GM21360 (cell line): ENCODE data around the gene SIN3B.

Experiments used
- ATAC-seq: cut with Tn5 transposase; IDR thresholded peaks from one replicate; pipeline ENCODE4 v1.9.1; 2021; ENCODE audit warnings: mild to moderate bottlenecking, moderate library complexity; ENCODE audit not compliant: unreplicated experiment

The SIN3B gene

DNA sequence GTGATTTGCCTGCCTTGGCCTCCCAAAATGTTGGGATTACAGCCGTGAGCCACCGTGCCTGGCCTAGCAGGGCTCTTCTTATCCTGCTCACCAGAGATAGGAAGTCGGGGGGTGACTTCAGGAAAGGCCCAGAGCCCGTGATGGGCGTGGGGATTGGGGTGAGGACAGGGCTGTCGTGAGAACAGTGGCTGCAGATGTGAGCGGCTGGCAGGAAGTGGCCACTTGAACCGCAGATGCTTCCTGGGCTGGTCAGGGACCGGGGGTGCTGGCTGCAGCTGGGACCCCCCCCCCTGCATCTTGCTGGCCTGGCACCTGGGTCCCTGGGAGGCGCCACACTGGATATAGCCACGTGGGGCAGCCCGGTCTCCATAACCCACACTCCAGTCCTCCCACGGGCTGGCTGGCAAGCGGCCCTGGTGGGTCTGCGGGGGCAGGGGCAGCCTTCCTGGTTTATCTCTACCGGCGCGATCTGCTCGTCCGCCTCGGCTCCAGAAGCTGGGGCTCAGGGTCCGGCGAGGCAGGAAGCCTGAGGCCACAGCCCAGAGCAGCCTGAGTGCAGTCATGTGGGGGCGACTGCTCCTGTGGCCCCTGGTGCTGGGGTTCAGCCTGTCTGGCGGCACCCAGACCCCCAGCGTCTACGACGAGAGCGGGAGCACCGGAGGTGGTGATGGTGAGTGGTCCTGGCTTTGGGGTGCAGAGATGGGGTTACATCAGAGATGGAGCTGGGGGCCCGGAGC, 59.6 kb downstream of the SIN3B start, which contains the start of gene F2RL3:
F2RL3 (plus strand) TSS at position 371 of the 737 bp plus-strand sequence; CDS start at position 562, 191 bp downstream.
- no peak for ATAC-seq

DNA sequence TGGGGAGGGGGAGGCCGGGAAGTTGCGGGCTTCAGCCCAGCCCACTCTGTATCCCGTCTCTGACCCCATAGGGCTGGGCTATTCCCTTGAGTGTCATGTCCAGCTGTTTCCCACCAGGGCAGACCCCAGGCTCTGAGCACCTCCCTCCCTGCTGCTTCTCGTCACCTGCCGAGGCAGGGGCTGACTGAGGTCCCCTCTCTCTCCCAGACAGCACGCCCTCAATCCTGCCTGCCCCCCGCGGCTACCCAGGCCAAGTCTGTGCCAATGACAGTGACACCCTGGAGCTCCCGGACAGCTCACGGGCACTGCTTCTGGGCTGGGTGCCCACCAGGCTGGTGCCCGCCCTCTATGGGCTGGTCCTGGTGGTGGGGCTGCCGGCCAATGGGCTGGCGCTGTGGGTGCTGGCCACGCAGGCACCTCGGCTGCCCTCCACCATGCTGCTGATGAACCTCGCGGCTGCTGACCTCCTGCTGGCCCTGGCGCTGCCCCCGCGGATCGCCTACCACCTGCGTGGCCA, 60.2 kb downstream of the SIN3B start:
- no peak for ATAC-seq

GRCh38 chr19:16889883-16890460, 60.8 kb downstream of the SIN3B start:
- no peak for ATAC-seq

- no peak for ATAC-seq
Measured at GRCh38 chr19:16890461-16891184, 61.4 kb downstream of the SIN3B start.

DNA sequence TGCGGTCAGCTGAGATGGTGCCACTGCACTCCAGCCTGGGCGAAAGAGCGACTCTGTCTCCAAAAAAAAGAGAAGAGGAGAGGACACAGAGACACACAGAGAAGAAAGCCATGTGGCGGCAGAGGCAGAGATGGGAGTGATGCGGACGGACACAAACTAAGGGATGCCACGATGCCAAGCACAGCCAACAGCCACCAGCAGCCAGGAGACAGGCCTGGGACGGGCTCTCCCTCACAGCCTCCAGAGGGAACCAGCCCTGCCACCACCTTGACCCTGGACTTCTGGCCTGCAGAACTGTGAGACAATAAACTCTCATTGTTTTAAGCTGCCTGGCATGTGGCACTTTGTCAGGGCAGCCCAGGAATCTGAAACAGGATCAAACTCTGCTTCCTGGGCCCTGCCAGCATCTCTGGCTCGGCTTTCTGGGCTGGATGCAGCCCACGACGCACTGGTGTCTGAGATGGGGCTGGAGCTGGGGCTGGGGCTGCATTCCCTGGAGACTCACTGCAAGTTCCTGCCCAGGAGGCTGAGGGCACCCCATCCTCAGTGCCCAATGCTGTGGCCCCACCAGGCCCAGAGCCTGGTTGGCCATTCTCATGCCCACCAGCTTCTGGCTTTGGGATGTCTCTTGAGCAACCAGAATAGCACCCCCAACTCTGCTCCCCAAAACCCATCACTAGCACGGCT, 62.6 kb downstream of the SIN3B start:
- ATAC-seq: no peak

- ATAC-seq: no peak
Measured at GRCh38 chr19:16892436-16892835, 63.2 kb downstream of the SIN3B start.

GRCh38 chr19:16892868-16893685, 63.9 kb downstream of the SIN3B start:
- no peak for ATAC-seq

GRCh38 chr19:16893686-16893989, 64.4 kb downstream of the SIN3B start:
- ATAC-seq: no peak

DNA sequence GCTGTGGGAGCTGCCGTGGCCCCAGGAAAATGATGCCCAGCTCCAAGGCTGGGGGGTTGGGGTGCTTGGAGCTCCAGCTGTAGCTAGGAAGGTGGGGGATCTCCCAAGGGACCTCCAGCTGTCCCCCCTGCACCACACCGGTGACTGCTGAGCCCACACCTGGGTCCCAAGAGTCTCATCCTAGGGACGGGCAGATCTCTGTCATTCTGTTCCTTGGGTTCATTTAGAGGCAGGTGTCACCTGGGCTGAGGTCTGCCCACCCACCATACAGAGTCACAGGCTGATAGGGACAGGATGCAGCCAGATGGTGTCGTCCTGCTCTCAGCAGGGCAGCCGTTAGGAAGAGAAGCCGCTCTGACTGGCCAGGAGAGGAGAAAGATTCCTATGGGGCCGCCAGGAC, 64.9 kb downstream of the SIN3B start:
- ATAC-seq: no peak

DNA sequence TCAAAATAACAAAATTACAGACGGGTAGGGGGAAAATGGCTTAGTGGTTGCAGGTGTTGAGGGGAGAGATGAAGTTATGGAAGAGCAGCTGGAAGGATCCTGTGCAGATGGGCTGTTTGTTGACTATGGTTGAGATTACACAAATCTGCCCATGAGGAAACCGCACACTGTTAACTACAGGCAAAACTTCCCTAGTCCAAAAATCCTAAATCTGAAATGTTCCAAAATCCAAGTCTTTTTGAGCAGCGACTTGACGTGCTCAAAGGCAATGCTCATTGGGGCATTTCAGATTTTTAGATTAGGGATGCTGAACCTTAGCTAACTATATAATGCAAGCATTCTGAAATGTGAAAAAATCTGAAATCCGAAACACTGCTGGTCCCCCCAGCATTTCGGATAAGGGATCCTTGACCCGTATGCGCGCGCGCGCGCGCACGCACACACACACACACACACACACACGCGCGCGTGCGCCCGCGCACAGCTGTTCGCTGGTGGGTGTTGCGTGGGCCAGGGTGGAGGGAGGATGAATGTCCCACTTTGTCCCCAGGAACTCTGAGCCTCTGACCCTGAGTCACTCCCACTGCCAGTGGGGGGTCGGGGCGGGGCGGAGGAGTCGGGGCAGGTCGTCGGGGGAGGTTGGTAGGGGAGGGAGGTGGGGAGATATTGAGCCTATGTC, 66.4 kb downstream of the SIN3B start:
- ATAC-seq: no peak

GRCh38 chr19:16896146-16897028, 67.2 kb downstream of the SIN3B start:
- peak; percentile 10 for ATAC-seq

DNA sequence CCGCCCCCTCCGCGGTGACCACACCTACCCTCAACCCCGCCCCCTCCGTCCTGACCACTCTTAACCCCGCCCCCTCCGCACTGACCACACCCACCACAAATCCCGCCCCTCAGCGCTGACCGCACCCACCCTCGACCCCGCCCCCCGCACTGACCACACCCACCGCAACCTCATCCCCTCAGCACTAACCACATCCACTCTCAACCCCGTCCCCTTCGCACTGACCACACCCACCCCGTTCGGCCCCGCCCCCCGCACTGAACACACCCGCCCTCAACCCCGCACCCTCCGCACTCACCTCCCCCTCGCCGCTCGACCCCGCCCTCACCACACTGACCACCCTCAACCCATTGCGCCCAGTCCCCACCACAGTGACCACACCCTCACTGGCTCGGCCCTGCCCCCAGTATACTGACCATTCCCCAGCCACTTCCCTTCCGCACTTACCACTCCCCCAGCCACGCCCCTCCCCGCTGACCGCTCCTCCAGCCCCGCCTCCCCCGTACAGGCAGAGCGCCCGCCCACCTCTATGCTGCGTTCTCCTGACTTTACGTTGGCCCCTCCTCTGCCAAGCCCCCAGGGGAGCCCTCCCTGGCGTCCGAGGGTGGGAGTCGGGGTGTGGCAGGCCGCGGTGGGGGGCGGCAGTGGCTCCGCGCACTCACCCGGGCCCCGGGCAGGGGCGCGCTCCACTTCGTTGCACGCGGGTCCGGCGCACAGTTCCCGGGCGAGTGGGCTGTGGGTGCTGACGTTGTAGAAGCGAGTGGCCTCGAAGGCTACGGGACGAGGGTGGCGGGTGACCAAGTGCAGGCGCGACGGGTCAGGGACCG, 68.0 kb downstream of the SIN3B start:
- peak; percentile 44 for ATAC-seq

- no peak for ATAC-seq
Measured at GRCh38 chr19:16897856-16898161, 68.6 kb downstream of the SIN3B start.

- no peak for ATAC-seq
Measured at GRCh38 chr19:16898361-16899015, 69.3 kb downstream of the SIN3B start.

DNA sequence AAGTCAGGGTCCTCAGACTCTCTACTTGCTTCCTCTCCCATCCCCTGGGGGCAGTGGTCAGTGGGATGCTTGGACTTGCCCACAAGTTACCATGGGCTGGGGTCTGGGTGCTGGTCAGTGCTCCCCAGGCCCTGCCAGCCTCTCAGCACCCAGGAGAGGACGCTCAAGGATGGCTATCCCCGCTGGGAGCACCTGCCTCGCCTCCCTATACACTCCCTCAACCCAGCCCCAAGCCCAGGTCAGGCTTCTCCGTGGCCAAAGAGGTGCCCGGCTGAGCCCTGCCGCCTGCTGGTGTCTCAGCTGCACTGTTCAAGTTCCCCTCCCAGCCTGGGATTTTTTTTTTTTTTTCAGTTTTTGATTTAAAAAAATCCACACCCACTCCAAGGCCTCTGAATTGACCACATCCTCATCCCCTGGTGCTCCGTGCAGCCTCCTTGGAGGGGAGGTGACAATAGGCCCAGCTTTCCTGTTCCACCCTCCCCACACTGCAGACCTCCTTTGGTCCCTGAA, 70.4 kb downstream of the SIN3B start:
- ATAC-seq: no peak

DNA sequence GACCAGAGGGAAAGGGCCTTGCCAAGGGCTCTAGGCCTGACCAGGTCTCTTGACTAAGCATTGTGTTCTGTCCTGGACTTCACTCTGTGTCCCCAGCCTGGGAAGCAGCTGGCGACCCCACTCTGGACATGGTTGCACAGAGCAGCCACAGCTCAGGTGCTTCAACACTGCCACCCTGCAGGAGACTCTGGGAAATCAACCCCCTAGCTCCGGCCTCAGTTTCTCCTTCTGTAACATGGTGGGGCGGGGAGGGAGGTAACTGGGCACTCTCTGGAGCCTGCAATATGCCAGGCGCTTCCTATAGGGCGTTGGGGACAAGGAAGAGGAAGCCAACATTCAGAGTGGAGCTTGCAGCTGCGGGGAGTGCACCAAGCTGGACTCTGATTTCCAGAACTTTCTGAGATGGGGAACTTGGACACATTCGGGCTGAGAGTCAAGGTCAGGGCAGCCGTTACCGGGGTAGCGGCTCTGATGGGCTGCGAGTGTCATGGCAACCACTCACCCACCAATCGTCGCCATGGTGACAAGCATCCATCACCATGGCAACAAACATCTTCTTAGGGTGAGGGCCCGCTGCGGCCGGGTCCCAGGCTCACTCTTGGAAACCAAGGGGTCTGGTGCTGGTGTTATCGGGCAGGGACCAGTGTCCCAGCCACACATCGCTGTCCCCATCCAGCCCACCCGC, 72.4 kb downstream of the SIN3B start:
- ATAC-seq: no peak

- ATAC-seq: no peak
Measured at GRCh38 chr19:16902545-16902944, 73.3 kb downstream of the SIN3B start.
